Sigmoid colon (tissue), 7 donors: ENCODE data around the gene TLR7. TPM values are rescaled to one million over a fixed set of nuclear protein-coding genes. Genes with fewer than 3 reads are reported as not detected.

ENCODE experiments used
- DNase-seq: peaks from one replicate; pipeline ENCODE4 v3.0.0-alpha.2; 2019
- H3K27ac ChIP-seq, 4 donors: fragments of 200-600 bp; sonication (generic); one replicate each; pipeline ENCODE4 v1.5.1; 2016 to 2019; ENCODE audit warnings: mild to moderate bottlenecking in 1 of 4
- H3K27me3 ChIP-seq, 3 donors: fragments of 200-600 bp; sonication (generic); one replicate each; pipeline ENCODE4 v1.5.1; 2019; ENCODE audit warnings: mild to moderate bottlenecking in 1 of 3
- H3K36me3 ChIP-seq, 4 donors: fragments of 200-600 bp; sonication (generic); one replicate each; pipeline ENCODE4 v1.5.1; 2016 to 2019
- H3K4me1 ChIP-seq, 4 donors: fragments of 200-600 bp; sonication (generic); one replicate each; pipeline ENCODE4 v1.5.1; 2017 to 2019
- H3K4me3 ChIP-seq, 4 donors: fragments of 200-600 bp; sonication (generic); one replicate each; pipeline ENCODE4 v1.5.1; 2017 to 2019; ENCODE audit warnings: mild to moderate bottlenecking in 2 of 4, moderate library complexity in 1 of 4
- H3K9me3 ChIP-seq, 4 donors: fragments of 200-600 bp in 3 of 4; sonication (generic) in 3 of 4; one replicate each; pipeline versions ENCODE4 v1.5.1 to v1.6.1; 2013 to 2019
- CTCF ChIP-seq, 4 experiments: fragments of 450-650 bp in 3 of 4; fragments of 200-600 bp in 1 of 4; IDR thresholded peaks; one replicate each; pipeline ENCODE4 v1.5.1; 2016 to 2019; ENCODE audit warnings: antibody characterized with exemption in 4 of 4, mild to moderate bottlenecking in 3 of 4, moderate library complexity in 2 of 4
- EP300 ChIP-seq, 4 donors: sonication (generic); formaldehyde crosslinking; IDR thresholded peaks; one replicate each; pipeline ENCODE4 v1.6.1; 2017; ENCODE audit warnings: antibody characterized with exemption in 4 of 4
- POLR2A ChIP-seq, 2 donors: fragments of 450-650 bp; IDR thresholded peaks; one replicate each; pipeline ENCODE4 v1.6.1; 2016; ENCODE audit warnings: antibody characterized with exemption in 2 of 2, mild to moderate bottlenecking in 2 of 2, moderate library complexity in 2 of 2
- POLR2AphosphoS5 ChIP-seq, 4 donors: sonication (generic); formaldehyde crosslinking; IDR thresholded peaks; one replicate each; pipeline ENCODE4 v1.6.1; 2017; ENCODE audit warnings: antibody characterized with exemption in 4 of 4
- WGBS, 2 donors: extraction: QIAGEN DNeasy Blood & Tissue Kit; methylation state at CpG; one replicate each; pipeline ENCODE4 v1.1.7; 2013; 5-methylcytosine and 5-hydroxymethylcytosine counted together
- intact Hi-C: fragments of 100-400 bp; cut with DNase I; formaldehyde crosslinking; loops from one replicate; pipeline ENCODE4 v1.15.1; 2023
- polyA plus RNA-seq, 3 donors: library from polyadenylated mRNA; stranded (reverse); fragments of 200-250 nt; gene quantifications; one replicate each; pipeline ENCODE4 v1.2.3, GENCODE V29; 2013
- total RNA-seq, 4 donors: library from RNA; depleted of rRNA; stranded (reverse); fragments of >200 nt; gene quantifications; one replicate each; pipeline ENCODE4 v1.1.0, GENCODE V29; 2016
- donor health status: healthy with polysubstance abuse.
- donor health status: Bipolar disorder and iron deficiency.
- donor health status: healthy.

TLR7 gene
- total and polyA plus RNA-seq, 7 donors = under 0.01 to 2.3 (median 0.54) TPM

- no peaks in the 10 kb centered on the region for H3K36me3 ChIP-seq
- no peak overlapping the region for H3K4me3 ChIP-seq
- DNase-seq = no peak
- no peaks in the 10 kb centered on the region for H3K9me3 ChIP-seq
- H3K27ac ChIP-seq = no peak overlapping the region
- no peaks in the 10 kb centered on the region for H3K27me3 ChIP-seq
- intact Hi-C loops = no loop called here
- no peak for TF ChIP-seq CTCF (IDR thresholded peaks at IDR 0.05)
- TF ChIP-seq POLR2A (IDR thresholded peaks at IDR 0.05) = no peak
- no peak for TF ChIP-seq POLR2AphosphoS5 (IDR thresholded peaks at IDR 0.05)
- TF ChIP-seq EP300 (IDR thresholded peaks at IDR 0.05) = no peak
- whole genome bisulfite sequencing, 2 donors = 74 to 78% methylated on average over 5 of the region's 5 CpGs
- no peaks in the 10 kb centered on the region for H3K4me1 ChIP-seq
Observed at GRCh38 chrX:12885508-12885907, 18.6 kb downstream of the TLR7 start.

GRCh38 chrX:12886545-12886944 lies 19.7 kb downstream of the TLR7 start:
- Histone ChIP-seq H3K27me3 (no peaks in the 10 kb centered on the region), H3K4me1 (no peaks in the 10 kb centered on the region), H3K27ac (no peak overlapping the region), H3K9me3 (no peaks in the 10 kb centered on the region), H3K36me3 (no peaks in the 10 kb centered on the region), H3K4me3 (no peak overlapping the region)
- intact Hi-C loops = no loop called here
- no peak for DNase-seq
- WGBS, 2 donors = 88 to 96% methylated on average over 3 of the region's 3 CpGs
- no peak for TF ChIP-seq CTCF (IDR thresholded peaks at IDR 0.05)
- TF ChIP-seq POLR2AphosphoS5 (IDR thresholded peaks at IDR 0.05) = no peak

- 83 to 84% methylated on average over 2 of the region's 2 CpGs for WGBS, 2 donors
- H3K4me1 ChIP-seq = no peaks in the 10 kb centered on the region
- DNase-seq = no peak
- no peaks in the 10 kb centered on the region for H3K36me3 ChIP-seq
- H3K27ac ChIP-seq = no peak overlapping the region
- TF ChIP-seq EP300 (IDR thresholded peaks at IDR 0.05) (no peak), POLR2A (IDR thresholded peaks at IDR 0.05) (no peak), POLR2AphosphoS5 (IDR thresholded peaks at IDR 0.05) (no peak), CTCF (IDR thresholded peaks at IDR 0.05) (no peak)
- no peak overlapping the region for H3K4me3 ChIP-seq
- no peaks in the 10 kb centered on the region for H3K9me3 ChIP-seq
- H3K27me3 ChIP-seq = no peaks in the 10 kb centered on the region
- intact Hi-C loops = no loop called here
Observed at GRCh38 chrX:12887141-12887540, 20.3 kb downstream of the TLR7 start.

- H3K4me1 ChIP-seq = no peaks in the 10 kb centered on the region
- H3K9me3 ChIP-seq = no peaks in the 10 kb centered on the region
- no peak for TF ChIP-seq EP300 (IDR thresholded peaks at IDR 0.05)
- TF ChIP-seq POLR2AphosphoS5 (IDR thresholded peaks at IDR 0.05) = no peak
- TF ChIP-seq CTCF (IDR thresholded peaks at IDR 0.05) = no peak
- no peak for TF ChIP-seq POLR2A (IDR thresholded peaks at IDR 0.05)
- no peak overlapping the region for H3K4me3 ChIP-seq
- H3K36me3 ChIP-seq = no peaks in the 10 kb centered on the region
- intact Hi-C loops = no loop called here
- H3K27me3 ChIP-seq = no peaks in the 10 kb centered on the region
- H3K27ac ChIP-seq = no peak overlapping the region
- 82 to 84% methylated on average over 3 of the region's 3 CpGs for WGBS, 2 donors
- no peak for DNase-seq
Observed at GRCh38 chrX:12887767-12888166, 20.9 kb downstream of the TLR7 start.

- Histone ChIP-seq H3K4me1 (no peaks in the 10 kb centered on the region), H3K36me3 (no peaks in the 10 kb centered on the region), H3K9me3 (no peaks in the 10 kb centered on the region), H3K27ac (no peak overlapping the region), H3K27me3 (no peaks in the 10 kb centered on the region), H3K4me3 (no peak overlapping the region)
- DNase-seq = no peak
- intact Hi-C loops = no loop called here
- TF ChIP-seq EP300 (IDR thresholded peaks at IDR 0.05) = no peak
- no peak for TF ChIP-seq CTCF (IDR thresholded peaks at IDR 0.05)
- no peak for TF ChIP-seq POLR2A (IDR thresholded peaks at IDR 0.05)
- TF ChIP-seq POLR2AphosphoS5 (IDR thresholded peaks at IDR 0.05) = no peak
- 43 to 75% methylated on average over 5 of the region's 5 CpGs for WGBS, 2 donors
Observed at GRCh38 chrX:12890467-12890866, 23.6 kb downstream of the TLR7 start.
